ENCODE results near the gene SYVN1. TPM values are rescaled to one million over a fixed set of nuclear protein-coding genes. Genes with fewer than 3 reads are reported as not detected.

SYVN1 gene
- total RNA-seq, 1 donor from 2014 or later = 39.0 TPM

DNA sequence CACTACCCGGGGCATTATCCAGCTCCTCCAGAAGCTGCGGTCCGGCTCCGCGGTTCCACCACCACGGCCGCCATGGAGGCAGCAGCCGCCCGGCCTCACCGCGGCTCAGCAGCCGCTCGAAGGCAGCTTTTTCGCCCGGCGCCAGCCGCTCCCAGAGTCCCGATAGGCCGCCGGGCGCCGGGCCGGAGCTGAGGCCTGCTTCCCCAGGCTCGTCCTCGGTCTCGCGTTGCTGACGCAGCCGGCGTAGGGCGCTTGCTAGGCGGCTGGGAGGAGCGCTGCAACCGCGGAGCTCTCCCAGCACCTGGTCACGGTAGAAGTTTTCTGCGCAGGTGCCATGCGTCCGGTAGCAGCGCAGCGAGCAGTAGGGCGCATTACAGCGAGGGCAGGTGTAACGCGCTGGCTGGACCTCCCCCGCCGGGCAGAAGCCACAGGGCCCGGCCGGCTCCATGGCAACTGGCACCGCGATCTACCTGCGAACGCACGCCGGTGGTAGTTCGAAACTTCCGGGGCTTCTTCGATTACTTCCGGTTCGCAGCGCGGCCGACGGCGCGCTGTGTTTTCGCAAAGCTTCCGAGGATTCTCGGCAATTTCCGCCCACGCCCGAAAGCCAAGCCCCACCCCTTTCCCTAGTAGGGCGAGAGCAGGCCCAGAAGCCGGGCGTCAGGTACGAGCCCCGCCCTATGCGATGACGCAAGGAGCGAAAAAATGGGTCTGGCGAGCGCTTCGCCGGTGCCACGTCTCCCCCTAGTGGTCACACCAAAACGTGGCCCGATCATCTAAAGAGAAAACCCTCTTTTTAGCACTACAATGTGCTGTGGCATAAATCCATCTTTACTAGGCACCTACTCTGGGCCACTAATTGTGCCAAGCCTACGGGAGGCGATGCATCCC is 16.9 kb downstream of the SYVN1 start, which contains the start of gene ZNHIT2:
Gene ZNHIT2, minus strand, starts transcription at position 496 of the 891 bp plus-strand sequence. Its CDS starts 48 bp downstream, at position 448.
- H3K36me3 Mint-ChIP-seq (ENCODE audit: low read depth) = peaks cover 52% of the 10 kb centered on the region

DNA sequence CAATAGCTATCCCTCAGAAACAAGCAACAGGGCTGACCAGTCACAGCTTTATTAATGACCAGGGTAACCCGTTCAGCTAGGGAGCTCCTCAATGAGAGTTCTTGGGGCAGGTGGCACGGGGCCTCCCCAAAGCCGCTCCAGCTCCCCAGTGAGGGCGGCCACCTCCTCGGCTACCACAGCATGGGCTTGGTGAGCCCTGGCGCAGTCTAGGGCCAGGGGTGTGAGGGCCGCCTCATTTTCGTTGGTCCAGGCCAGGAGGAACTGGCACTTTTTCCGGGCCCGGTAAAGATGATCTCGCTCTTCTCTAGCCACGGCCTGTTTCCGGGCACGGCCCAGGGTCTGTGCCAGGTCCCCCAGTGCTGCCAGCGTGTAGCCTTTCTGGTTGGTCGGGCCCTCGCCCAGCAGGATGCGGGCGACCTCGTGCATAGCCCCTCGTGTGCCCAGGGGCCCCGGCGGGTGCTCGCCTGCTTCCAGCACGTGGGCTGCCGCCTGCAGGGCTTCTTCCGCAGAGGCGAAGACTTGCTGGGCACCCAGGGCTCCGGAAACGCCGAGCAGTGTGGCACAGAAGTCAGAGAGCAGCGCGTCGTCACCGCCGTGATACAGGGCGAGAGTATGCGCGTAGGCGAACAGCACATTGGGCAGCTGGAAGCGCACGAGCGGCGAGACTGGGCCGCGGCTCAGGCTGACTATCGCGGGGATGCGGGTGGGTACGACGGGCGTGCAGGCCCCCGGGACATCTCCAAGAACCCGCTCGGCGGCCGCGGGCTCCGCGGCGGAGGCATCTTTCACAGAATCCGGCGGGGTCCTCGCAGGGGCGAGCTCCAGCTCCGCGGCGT is 17.7 kb downstream of the SYVN1 start:
- intact Hi-C loops (cut with micrococcal nuclease) = loop anchor here (1.0 to 2.0 kb wide), 6 partner anchors 18 to 269 kb away; partner anchors contain the start of genes ARL2, CDCA5, SAC3D1 and SYVN1
- Mint-ChIP-seq H3K27me3 (no peaks in the 10 kb centered on the region), H3K27ac (peak overlapping the region; percentile 95), H3K4me1 (peaks cover 38% of the 10 kb centered on the region), H3K9me3 (no peaks in the 10 kb centered on the region), H3K36me3 (ENCODE audit: low read depth) (peaks cover 43% of the 10 kb centered on the region), H3K4me3 (peak overlapping the region; percentile 90)
- DNase-seq = peak; percentile 86

More for the DNA sequence above, 16.9 kb downstream of the SYVN1 start, which contains the start of gene ZNHIT2:
- Mint-ChIP-seq H3K4me1 (peaks cover 39% of the 10 kb centered on the region), H3K4me3 (peak within 1 kb of the TSS; percentile 90), H3K27ac (peak within 1 kb of the TSS; percentile 95), H3K27me3 (no peaks in the 10 kb centered on the region), H3K9me3 (no peaks in the 10 kb centered on the region)
- peak; percentile 100 for DNase-seq
- intact Hi-C loops (cut with micrococcal nuclease) = loop anchor here (1.0 to 2.0 kb wide), 6 partner anchors 17 to 270 kb away; partner anchors contain the start of genes ARL2, CDCA5, SAC3D1 and SYVN1

DNA sequence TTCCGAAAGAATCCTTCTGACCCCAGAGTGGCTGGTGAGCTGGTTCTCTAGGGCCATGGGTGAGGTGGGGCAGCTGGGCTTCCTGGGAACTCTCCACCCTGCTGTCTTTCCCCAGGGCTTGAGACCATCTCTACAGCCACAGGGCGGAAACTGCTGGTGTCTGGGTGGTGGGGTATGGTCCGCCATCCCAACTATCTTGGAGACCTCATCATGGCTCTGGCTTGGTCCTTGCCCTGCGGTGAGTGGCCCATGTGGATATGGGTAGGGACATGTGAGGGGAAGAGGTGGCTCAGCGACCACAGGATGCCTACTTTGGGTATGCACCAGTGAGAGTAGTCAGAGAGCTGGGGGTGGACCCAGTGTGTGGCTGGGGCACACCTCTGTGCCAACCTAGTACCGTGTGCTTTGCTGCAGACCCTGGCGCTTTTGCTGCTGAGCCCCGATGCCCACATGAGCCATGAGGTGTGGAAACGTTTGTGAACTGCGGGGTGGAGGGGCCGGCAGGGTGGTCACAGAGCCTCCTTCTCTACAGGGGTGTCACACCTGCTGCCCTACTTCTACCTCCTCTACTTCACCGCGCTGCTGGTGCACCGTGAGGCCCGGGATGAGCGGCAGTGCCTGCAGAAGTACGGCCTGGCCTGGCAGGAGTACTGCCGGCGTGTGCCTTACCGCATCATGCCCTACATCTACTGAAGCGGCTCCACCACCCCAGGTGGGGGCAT is 18.8 kb downstream of the SYVN1 start:
- no peak for DNase-seq
- Mint-ChIP-seq H3K27me3 (no peaks in the 10 kb centered on the region), H3K9me3 (no peaks in the 10 kb centered on the region), H3K4me1 (peaks cover 38% of the 10 kb centered on the region), H3K27ac (peak overlapping the region; percentile 53), H3K4me3 (peak overlapping the region; percentile 90), H3K36me3 (ENCODE audit: low read depth) (peaks cover 34% of the 10 kb centered on the region)
- intact Hi-C loops (cut with micrococcal nuclease) = loop anchor here (2.0 kb wide), 1 partner anchor 75 kb away; the partner anchor contains the start of gene SAC3D1

DNA sequence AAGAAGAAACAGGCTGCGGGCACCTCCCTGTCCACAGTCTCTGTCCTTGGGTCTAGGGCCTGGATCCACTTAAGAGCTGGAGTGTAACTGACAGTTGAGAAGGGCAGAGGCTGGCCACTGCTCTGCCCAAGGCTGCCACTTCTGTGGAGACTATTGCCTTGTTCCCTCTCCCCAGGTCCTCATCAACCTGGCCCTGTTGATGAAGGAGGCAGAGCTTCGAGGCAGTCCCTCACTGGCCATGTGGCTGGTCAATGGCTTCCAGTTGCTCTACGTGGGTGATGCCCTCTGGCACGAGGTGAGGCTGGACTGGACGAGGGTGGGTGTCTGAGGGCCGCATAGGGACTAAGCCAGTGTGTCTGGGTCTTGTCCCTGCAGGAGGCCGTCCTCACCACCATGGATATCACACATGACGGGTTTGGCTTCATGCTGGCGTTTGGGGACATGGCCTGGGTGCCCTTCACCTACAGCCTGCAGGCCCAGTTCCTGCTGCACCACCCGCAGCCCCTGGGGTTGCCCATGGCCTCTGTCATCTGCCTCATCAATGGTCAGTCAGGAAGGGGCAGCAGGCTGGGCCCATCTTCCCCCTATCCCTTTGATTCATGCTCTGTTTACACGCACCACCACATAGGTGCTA is 19.7 kb downstream of the SYVN1 start:
- peaks cover 40% of the 10 kb centered on the region for H3K4me1 Mint-ChIP-seq
- no peaks in the 10 kb centered on the region for H3K27me3 Mint-ChIP-seq
- DNase-seq = no peak
- H3K36me3 Mint-ChIP-seq (ENCODE audit: low read depth) = peaks cover 30% of the 10 kb centered on the region
- intact Hi-C loops (cut with micrococcal nuclease) = loop anchor here (5.0 kb wide), 2 partner anchors 87 to 337 kb away; partner anchors contain the start of genes SF1 and SNX15
- H3K27ac Mint-ChIP-seq = no peak overlapping the region
- H3K4me3 Mint-ChIP-seq = peak overlapping the region; percentile 98
- H3K9me3 Mint-ChIP-seq = no peaks in the 10 kb centered on the region

DNA sequence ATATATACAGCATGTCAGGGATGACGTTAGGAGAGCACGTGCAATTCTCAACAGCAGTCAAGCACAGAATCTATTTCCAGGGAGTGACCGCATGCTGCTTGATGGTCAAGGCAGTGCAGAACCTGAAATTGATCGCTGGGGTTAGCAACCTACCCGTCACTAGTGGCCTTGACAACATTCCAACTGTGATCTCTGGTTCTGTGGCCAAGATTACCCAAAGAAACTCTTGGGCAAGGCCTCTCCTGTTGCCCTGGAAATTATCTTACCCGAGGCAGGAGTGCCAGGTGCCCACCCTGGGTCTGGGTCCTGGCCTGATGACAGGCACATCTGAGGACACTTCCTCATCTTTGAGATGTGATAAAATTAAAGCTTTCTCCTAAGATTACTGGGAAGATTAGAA is 20.5 kb downstream of the SYVN1 start:
- Mint-ChIP-seq H3K4me1 (peaks cover 39% of the 10 kb centered on the region), H3K36me3 (ENCODE audit: low read depth) (peaks cover 26% of the 10 kb centered on the region), H3K27me3 (no peaks in the 10 kb centered on the region), H3K4me3 (peak overlapping the region; percentile 98), H3K27ac (no peak overlapping the region), H3K9me3 (no peaks in the 10 kb centered on the region)
- no peak for DNase-seq
- intact Hi-C loops (cut with micrococcal nuclease) = loop anchor here (5.0 kb wide), 2 partner anchors 87 to 337 kb away; partner anchors contain the start of genes SF1 and SNX15

DNA sequence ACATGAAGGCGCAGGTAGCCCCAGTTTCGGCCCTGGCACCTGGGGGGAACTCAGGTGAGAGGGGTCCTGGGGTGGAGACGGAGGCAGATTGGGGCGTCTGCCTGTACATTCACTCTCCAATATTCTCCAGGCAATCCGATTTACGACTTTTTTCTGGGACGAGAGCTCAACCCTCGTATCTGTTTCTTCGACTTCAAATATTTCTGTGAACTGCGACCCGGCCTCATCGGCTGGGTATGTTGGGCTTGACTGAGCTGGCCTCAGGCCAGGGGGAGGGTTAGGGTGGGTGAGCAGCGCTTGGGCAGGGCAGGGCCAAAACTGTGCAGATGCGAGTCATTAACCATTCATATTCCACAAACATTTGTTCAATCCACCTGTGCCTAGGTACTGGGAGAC is 21.0 kb downstream of the SYVN1 start:
- Mint-ChIP-seq H3K27me3 (no peaks in the 10 kb centered on the region), H3K27ac (peak overlapping the region; percentile 69), H3K4me3 (peak overlapping the region; percentile 98), H3K4me1 (peaks cover 34% of the 10 kb centered on the region), H3K9me3 (no peaks in the 10 kb centered on the region), H3K36me3 (ENCODE audit: low read depth) (peaks cover 22% of the 10 kb centered on the region)
- intact Hi-C loops (cut with micrococcal nuclease) = loop anchor here (5.0 kb wide), 2 partner anchors 86 to 336 kb away; partner anchors contain the start of genes SF1 and SNX15
- DNase-seq = no peak

DNA sequence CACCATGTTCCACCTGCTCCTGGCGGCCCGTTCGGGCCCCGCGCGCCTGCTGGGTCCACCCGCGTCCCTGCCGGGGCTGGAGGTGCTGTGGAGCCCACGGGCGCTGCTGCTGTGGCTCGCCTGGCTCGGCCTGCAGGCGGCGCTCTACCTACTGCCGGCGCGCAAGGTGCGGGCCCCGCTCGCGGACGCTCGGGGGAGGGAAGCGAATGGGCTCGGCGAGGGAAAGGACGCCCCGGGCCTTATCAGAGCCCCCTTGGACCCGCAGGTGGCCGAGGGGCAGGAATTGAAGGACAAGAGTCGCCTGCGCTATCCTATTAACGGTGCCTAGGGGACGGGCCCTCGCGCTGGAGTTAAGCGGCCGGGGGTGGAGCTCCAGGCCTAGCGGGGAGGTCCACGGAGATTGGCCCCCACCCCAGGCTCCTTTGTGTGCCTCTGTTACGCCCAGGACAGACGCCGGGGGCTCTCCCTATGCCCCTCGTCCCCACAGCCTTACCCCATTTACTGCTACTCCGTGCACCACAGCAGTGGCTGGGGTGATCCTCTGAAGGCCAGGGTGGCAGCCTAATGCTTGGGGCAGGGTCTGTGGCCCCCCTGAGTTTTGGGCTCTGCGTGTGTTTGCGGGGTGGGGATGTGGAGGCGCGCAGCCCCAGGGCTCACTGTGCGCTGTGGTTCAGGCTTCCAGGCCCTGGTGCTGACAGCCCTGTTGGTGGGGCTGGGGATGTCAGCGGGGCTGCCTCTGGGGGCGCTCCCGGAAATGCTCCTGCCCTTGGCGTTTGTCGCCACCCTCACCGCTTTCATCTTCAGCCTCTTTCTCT is 21.6 kb downstream of the SYVN1 start:
- intact Hi-C loops (cut with micrococcal nuclease) = loop anchor here (5.0 kb wide), 2 partner anchors 85 to 335 kb away; partner anchors contain the start of genes SF1 and SNX15
- peak overlapping the region; percentile 98 for H3K4me3 Mint-ChIP-seq
- peak; percentile 95 for DNase-seq
- H3K9me3 Mint-ChIP-seq = no peaks in the 10 kb centered on the region
- H3K36me3 Mint-ChIP-seq (ENCODE audit: low read depth) = peaks cover 18% of the 10 kb centered on the region
- no peaks in the 10 kb centered on the region for H3K27me3 Mint-ChIP-seq
- peak overlapping the region; percentile 69 for H3K27ac Mint-ChIP-seq
- peaks cover 28% of the 10 kb centered on the region for H3K4me1 Mint-ChIP-seq

DNA sequence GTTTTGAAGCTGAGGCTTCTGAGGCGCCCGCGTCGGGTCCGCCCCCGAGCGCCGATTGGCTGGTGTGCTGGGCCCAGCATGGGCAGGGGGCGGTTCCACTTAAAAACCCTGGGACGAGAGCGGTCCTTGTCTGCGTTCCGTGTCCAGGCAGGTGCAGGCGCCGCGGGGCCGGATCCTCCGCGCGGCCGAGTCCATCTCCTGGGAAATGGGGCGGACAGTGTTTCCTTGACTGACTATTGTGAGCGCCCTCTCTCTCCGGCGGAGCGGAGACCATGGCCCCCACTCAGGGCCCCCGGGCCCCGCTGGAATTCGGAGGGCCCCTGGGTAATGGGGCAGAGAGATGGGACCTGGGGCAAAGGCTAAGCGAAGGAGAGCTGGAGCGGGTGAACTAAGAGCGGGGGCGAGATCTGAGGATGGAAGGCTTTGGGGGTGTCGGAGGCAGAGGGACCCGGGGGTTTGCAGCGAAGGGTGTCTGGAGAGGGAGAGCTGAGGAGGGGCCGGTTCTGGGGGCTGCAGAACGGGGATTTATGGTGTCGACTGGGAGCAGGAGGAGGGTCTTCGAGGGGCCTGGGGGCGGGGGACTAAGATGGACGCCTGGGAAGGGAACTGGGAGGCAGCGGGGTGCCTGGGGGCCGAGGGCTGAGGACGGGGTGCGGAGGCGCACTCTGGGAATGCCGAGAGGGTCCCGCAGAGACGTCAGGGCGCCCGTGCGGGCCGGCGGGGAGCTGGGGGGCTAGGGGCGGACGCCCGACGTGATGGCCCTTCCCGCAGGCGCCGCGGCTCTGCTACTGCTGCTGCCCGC is 22.4 kb downstream of the SYVN1 start, which contains the start of gene TM7SF2:
Gene TM7SF2, plus strand, starts transcription at position 129 of the 802 bp plus-strand sequence. Its CDS starts 144 bp downstream, at position 273.
- Mint-ChIP-seq H3K9me3 (no peaks in the 10 kb centered on the region), H3K4me1 (peaks cover 25% of the 10 kb centered on the region), H3K27me3 (no peaks in the 10 kb centered on the region), H3K4me3 (peak within 1 kb of the TSS; percentile 98), H3K36me3 (ENCODE audit: low read depth) (peaks cover 15% of the 10 kb centered on the region), H3K27ac (peak within 1 kb of the TSS; percentile 93)
- peak; percentile 98 for DNase-seq
- intact Hi-C loops (cut with micrococcal nuclease) = loop anchor here (2.0 to 5.0 kb wide), 4 partner anchors 69 to 335 kb away; partner anchors contain the start of genes ARL2, CAPN1, SF1 and SNX15

DNA sequence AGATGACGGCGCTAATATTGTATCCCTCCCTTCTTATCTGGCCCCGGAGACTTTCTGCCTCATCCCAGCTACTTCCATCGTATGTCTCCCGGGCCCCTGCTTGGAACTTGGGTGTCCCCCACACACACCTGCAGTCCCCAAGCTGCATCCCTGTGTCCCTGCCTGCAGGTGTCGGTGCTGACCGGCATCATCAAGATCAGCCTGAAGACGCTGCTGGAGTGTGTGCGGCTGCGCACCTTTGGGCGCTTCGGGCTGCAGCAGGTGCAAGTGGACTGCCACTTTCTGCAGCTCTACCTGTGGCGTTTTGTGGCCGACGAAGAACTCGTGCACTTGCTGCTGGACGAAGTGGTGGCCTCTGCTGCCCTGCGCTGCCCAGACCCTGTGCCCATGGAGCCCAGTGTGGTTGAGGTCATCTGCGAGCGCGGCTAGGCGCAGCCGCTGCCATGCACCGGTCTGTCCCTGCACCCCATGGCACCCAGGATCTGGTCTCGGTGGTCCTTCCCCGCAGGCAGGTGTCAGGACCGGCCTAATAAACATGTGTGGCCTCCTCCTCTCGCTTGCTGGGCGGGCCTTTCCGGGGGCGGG is 23.1 kb downstream of the SYVN1 start:
- Mint-ChIP-seq H3K9me3 (no peaks in the 10 kb centered on the region), H3K27ac (peak overlapping the region; percentile 93), H3K4me1 (peaks cover 27% of the 10 kb centered on the region), H3K27me3 (no peaks in the 10 kb centered on the region), H3K36me3 (ENCODE audit: low read depth) (peaks cover 16% of the 10 kb centered on the region), H3K4me3 (peak overlapping the region; percentile 98)
- intact Hi-C loops (cut with micrococcal nuclease) = loop anchor here (2.0 to 5.0 kb wide), 4 partner anchors 70 to 334 kb away; partner anchors contain the start of genes ARL2, CAPN1, SF1 and SNX15
- DNase-seq = no peak

DNA sequence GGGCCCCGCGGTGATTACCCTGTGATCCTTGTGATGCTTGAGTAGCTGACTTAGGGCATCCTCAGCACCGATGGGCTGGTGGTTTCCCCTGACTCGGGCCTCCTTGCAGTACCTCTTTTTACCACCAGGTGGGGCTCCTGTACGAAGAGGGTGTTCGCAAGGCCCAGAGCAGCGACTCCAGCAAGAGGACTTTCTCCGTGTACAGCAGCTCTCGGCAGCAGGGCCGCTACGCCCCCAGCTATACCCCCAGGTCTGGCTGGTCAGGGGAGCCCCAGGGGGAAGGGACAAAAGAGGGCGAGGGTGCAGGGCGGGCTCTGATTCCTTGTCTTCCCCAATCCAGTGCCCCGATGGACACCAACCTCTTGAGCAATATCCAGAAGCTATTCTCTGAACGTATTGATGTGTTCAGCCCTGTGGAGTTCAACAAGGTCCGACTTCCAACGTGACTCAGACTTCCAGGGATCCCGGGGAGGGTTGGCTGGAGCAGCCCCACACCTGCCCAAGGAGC is 23.9 kb downstream of the SYVN1 start:
- Mint-ChIP-seq H3K36me3 (ENCODE audit: low read depth) (peaks cover 18% of the 10 kb centered on the region), H3K27ac (peak overlapping the region; percentile 57), H3K9me3 (no peaks in the 10 kb centered on the region), H3K4me3 (no peak overlapping the region), H3K4me1 (peaks cover 24% of the 10 kb centered on the region), H3K27me3 (no peaks in the 10 kb centered on the region)
- intact Hi-C loops (cut with micrococcal nuclease) = loop anchor here (1.0 to 5.0 kb wide), 5 partner anchors 14 to 333 kb away; partner anchors contain the start of genes ARL2, CAPN1, SF1 and SNX15
- DNase-seq = peak; percentile 99

All from activated CD4-positive, alpha-beta T cell treated with anti-CD3 and anti-CD28 coated beads, Interleukin-2, amount 10 ng/mL, durations not matched to agents 24 days and 14 days (primary cell).